Measurements from ENCODE around the gene TXNL4A.

Gene TXNL4A

GRCh38 chr18:79942786-79943607 lies 45.4 kb downstream of the TXNL4A start:
- DNase-seq (ENCODE audit: low read depth): no peak
- no peak for TF ChIP-seq CTCF (IDR thresholded peaks at IDR 0.05; ENCODE audit: insufficient read depth, low read depth, low read length, missing control alignments)
- no peak overlapping the region for H3K4me3 ChIP-seq (ENCODE audit: low read length)

- no peak for DNase-seq (ENCODE audit: low read depth)
- no peak for TF ChIP-seq CTCF (IDR thresholded peaks at IDR 0.05; ENCODE audit: insufficient read depth, low read depth, low read length, missing control alignments)
- no peak overlapping the region for H3K4me3 ChIP-seq (ENCODE audit: low read length)
Observed at GRCh38 chr18:79942211-79942610, 46.2 kb downstream of the TXNL4A start.

DNA sequence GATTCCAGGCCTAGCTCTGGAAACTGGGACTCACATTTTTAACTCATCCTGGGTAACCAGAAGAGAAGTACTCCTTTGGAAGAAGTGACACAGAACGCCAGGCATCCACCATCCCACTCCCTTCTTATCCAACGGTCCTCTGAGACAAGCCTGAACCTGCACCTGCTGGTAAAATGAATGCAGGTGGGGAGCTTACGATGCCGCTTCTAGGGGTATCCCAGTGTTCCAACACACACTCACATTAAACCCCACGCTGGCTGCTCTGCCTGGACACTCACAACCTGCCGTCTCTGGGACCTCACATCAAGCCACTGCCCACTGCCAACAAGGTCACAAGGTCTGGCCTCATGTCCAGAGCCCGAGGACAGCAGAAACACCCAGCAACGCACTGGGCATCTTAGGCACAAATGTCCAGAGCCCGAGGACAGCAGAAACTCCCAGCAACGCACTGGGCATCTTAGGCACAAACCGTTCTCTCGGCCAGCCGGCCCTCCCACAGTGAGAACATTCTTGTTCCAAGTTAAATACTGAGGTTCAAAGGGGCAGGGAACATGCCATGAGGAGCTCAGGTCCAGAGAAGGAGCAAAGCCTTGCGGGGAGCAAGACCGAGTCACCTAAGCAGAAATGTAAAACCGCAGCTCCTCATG lies 46.8 kb downstream of the TXNL4A start:
- no peak overlapping the region for H3K4me3 ChIP-seq (ENCODE audit: low read length)
- no peak for TF ChIP-seq CTCF (IDR thresholded peaks at IDR 0.05; ENCODE audit: insufficient read depth, low read depth, low read length, missing control alignments)
- DNase-seq (ENCODE audit: low read depth): peak; percentile 41

- DNase-seq (ENCODE audit: low read depth): no peak
- TF ChIP-seq CTCF (IDR thresholded peaks at IDR 0.05; ENCODE audit: insufficient read depth, low read depth, low read length, missing control alignments): no peak
- no peak overlapping the region for H3K4me3 ChIP-seq (ENCODE audit: low read length)
Observed at GRCh38 chr18:79940814-79941472, 47.4 kb downstream of the TXNL4A start.

- TF ChIP-seq CTCF (IDR thresholded peaks at IDR 0.05; ENCODE audit: insufficient read depth, low read depth, low read length, missing control alignments): no peak
- DNase-seq (ENCODE audit: low read depth): no peak
- no peak overlapping the region for H3K4me3 ChIP-seq (ENCODE audit: low read length)
Observed at GRCh38 chr18:79940126-79940813, 48.1 kb downstream of the TXNL4A start.

GRCh38 chr18:79939096-79939495 lies 49.3 kb downstream of the TXNL4A start:
- no peak for DNase-seq (ENCODE audit: low read depth)
- TF ChIP-seq CTCF (IDR thresholded peaks at IDR 0.05; ENCODE audit: insufficient read depth, low read depth, low read length, missing control alignments): no peak
- H3K4me3 ChIP-seq (ENCODE audit: low read length): no peak overlapping the region

Data from epithelial cell of esophagus (primary cell).